Activated T-helper 9 cell treated with anti-CD3 and anti-CD28 coated beads, Interleukin-2, amount 50 U/mL, for 16 hours (primary cell): ENCODE measurements around the gene MAP3K5.

ENCODE experiments used
- DNase-seq: peaks from one replicate; pipeline ENCODE4 v3.0.0-alpha.2; 2020; ENCODE audit warnings: low read depth

Gene MAP3K5

DNA sequence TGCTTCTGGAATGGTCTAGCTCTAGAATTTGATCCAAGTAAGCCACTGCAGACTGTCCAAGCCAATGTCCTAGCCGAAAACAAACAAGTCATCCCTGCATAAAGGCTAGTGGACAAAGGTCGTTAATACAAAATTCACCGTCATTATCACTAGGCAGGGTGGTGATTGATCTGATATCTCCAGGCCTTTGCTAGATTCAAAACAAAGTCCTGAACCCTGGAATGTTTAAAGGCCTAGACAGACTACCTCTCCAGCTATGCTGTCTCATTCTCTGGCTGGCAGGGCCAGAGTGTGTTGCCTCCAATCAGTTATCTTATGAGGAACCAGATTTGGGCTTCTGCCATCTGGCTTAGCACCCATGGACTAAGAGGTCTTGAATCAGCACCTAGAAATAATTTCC is 280.4 kb downstream of the MAP3K5 start:
- DNase-seq: no peak

GRCh38 chr6:136511397-136511796 is 280.9 kb downstream of the MAP3K5 start:
- DNase-seq: no peak

- DNase-seq: no peak
Measured at GRCh38 chr6:136510782-136511181, 281.5 kb downstream of the MAP3K5 start.

- no peak for DNase-seq
Measured at GRCh38 chr6:136510299-136510698, 282.0 kb downstream of the MAP3K5 start.

DNA sequence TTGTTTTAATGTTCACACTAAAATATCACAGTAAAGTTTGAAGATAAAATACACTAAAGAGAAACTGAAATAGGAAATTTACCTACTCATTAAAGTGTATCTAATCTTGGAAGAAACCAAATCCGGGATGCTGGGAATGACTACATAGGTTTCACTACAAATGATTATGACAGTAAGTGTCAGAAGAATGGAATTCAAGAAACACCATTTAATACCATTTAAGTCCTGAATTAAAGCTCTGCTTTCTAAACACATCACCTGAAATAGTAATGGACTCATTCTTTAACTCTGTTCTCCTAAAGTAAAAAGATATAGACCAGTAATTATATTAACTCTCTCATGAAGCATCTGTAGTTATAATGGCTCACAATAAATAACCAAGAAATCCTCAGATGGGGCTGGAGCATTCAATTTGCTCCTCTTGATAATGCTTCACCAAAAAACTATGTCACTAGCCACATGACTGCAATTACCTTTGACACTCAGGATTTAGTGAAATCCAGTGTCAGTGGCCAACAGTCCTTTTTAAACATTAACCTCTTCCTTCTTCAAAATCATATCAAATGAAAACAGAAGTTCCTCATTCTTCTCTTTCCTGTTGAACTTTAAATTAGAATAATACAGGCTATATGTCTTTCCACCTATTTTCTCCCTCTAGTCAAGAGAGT is 283.4 kb downstream of the MAP3K5 start:
- DNase-seq: no peak
